HEK293 (cell line): ENCODE measurements around the gene CRIM1.

Experiments
- CTCF ChIA-PET: fragments of 350-600 bp; formaldehyde crosslinking; extraction: SDS; loops from one replicate; lab custom pipeline; 2021; ENCODE audit warnings: antibody characterized with exemption; lab: Yijun Ruan, JAX
- POLR2A ChIA-PET: fragments of 300-600 bp; formaldehyde crosslinking; extraction: SDS; loops from one replicate; lab custom pipeline; 2020; ENCODE audit warnings: antibody characterized with exemption, inconsistent platforms; lab: Yijun Ruan, JAX
- H3K27ac ChIP-seq: fragments of 200-500 bp; sonication (Bioruptor generic); 2 replicates; pipeline ENCODE4 v1.5.1; 2014; ENCODE audit warnings: low read depth, low read length, control low read depth, inconsistent platforms; ENCODE audit errors: extremely low read depth
- H3K36me3 ChIP-seq, 2 experiments: fragments of 200-500 bp in 1 of 2; sonication (Bioruptor generic) in 1 of 2; 1 replicate in 1 of 2; 2 replicates in 1 of 2; pipeline ENCODE4 v1.5.1; 2014 to 2017; ENCODE audit warnings: inconsistent platforms in 2 of 2, low read length in 2 of 2; ENCODE audit not compliant: control insufficient read depth in 2 of 2, insufficient read depth in 1 of 2
- H3K4me1 ChIP-seq: fragments of 200-500 bp; sonication (Bioruptor generic); 2 replicates; pipeline ENCODE4 v1.5.1; 2014; ENCODE audit warnings: mild to moderate bottlenecking, low read length, inconsistent platforms; ENCODE audit not compliant: control insufficient read depth, insufficient read depth
- H3K4me3 ChIP-seq: 2 replicates; pipeline ENCODE4 v1.5.1; 2011; ENCODE audit warnings: low read depth, mild to moderate bottlenecking, control low read depth, low read length, moderate library complexity
- H3K9me3 ChIP-seq: fragments of 200-500 bp; sonication (Bioruptor generic); 2 replicates; pipeline ENCODE4 v1.5.1; 2014; ENCODE audit warnings: low read depth, low read length, inconsistent platforms; ENCODE audit not compliant: control insufficient read depth, insufficient read depth
- GLIS1 ChIP-seq: fragments of 450-650 bp; formaldehyde crosslinking; IDR thresholded peaks from 2 replicates; pipeline ENCODE4 v1.5.1; 2016; ENCODE audit warnings: missing biosample characterization, missing genetic modification characterization
- GLIS2 ChIP-seq: fragments of 450-650 bp; formaldehyde crosslinking; IDR thresholded peaks from 2 replicates; pipeline ENCODE4 v1.5.1; 2016; ENCODE audit warnings: missing biosample characterization, missing genetic modification characterization
- MEIS1 ChIP-seq: sonication (generic); formaldehyde crosslinking; IDR thresholded peaks from 2 replicates; pipeline ENCODE4 v1.8.1; 2022; ENCODE audit warnings: missing genetic modification reagents, mild to moderate bottlenecking, borderline replicate concordance
- OSR2 ChIP-seq: fragments of 450-650 bp; formaldehyde crosslinking; IDR thresholded peaks from 2 replicates; pipeline ENCODE4 v1.5.1; 2016; ENCODE audit warnings: missing biosample characterization, missing genetic modification characterization
- SP7 ChIP-seq: fragments of 450-650 bp; formaldehyde crosslinking; IDR thresholded peaks from 2 replicates; pipeline ENCODE4 v1.5.1; 2016; ENCODE audit warnings: missing biosample characterization, missing genetic modification characterization
- TCF7L2 ChIP-seq: IDR thresholded peaks from 2 replicates; pipeline ENCODE4 v1.6.1; 2011; ENCODE audit warnings: low read depth, mild to moderate bottlenecking, inconsistent platforms, low read length, moderate library complexity, borderline replicate concordance
- ZBTB10 ChIP-seq: fragments of 450-650 bp; formaldehyde crosslinking; IDR thresholded peaks from 2 replicates; pipeline ENCODE4 v1.5.1; 2016; ENCODE audit warnings: missing biosample characterization, missing genetic modification characterization
- ZBTB17 ChIP-seq: fragments of 450-650 bp; formaldehyde crosslinking; IDR thresholded peaks from 2 replicates; pipeline ENCODE4 v1.5.1; 2016; ENCODE audit warnings: missing biosample characterization, missing genetic modification characterization
- ZBTB7A ChIP-seq: fragments of 450-650 bp; formaldehyde crosslinking; IDR thresholded peaks from 2 replicates; pipeline ENCODE4 v1.5.1; 2016; ENCODE audit warnings: low read depth, missing biosample characterization, missing genetic modification characterization
- ZNF112 ChIP-seq: fragments of 450-650 bp; formaldehyde crosslinking; IDR thresholded peaks from 2 replicates; pipeline ENCODE4 v1.5.0; 2017; ENCODE audit warnings: missing biosample characterization, missing genetic modification characterization
- ZNF133 ChIP-seq: fragments of 450-650 bp; formaldehyde crosslinking; IDR thresholded peaks from 2 replicates; pipeline ENCODE4 v1.5.1; 2016; ENCODE audit warnings: missing biosample characterization, missing genetic modification characterization
- ZNF175 ChIP-seq: fragments of 450-650 bp; formaldehyde crosslinking; IDR thresholded peaks from 2 replicates; pipeline ENCODE4 v1.5.1; 2016; ENCODE audit warnings: missing biosample characterization, missing genetic modification characterization
- ZNF24 ChIP-seq: fragments of 450-650 bp; formaldehyde crosslinking; IDR thresholded peaks from 2 replicates; pipeline ENCODE4 v1.5.1; 2016; ENCODE audit warnings: missing biosample characterization, missing genetic modification characterization
- ZNF280C ChIP-seq: fragments of 450-650 bp; formaldehyde crosslinking; IDR thresholded peaks from 2 replicates; pipeline ENCODE4 v1.5.1; 2016; ENCODE audit warnings: missing biosample characterization, missing genetic modification characterization
- ZNF423 ChIP-seq: fragments of 450-650 bp; formaldehyde crosslinking; IDR thresholded peaks from 2 replicates; pipeline ENCODE4 v1.5.1; 2016; ENCODE audit warnings: missing biosample characterization, missing genetic modification characterization
- ZNF510 ChIP-seq: fragments of 450-650 bp; formaldehyde crosslinking; IDR thresholded peaks from 2 replicates; pipeline ENCODE4 v1.5.1; 2018; ENCODE audit warnings: mild to moderate bottlenecking, missing genetic modification characterization, missing biosample characterization; ENCODE audit not compliant: insufficient replicate concordance
- ZNF530 ChIP-seq: fragments of 450-650 bp; formaldehyde crosslinking; IDR thresholded peaks from 2 replicates; pipeline ENCODE4 v1.5.1; 2016; ENCODE audit warnings: low read depth, missing biosample characterization, missing genetic modification characterization
- ZNF555 ChIP-seq: fragments of 450-650 bp; formaldehyde crosslinking; conservative IDR thresholded peaks from 2 replicates; pipeline ENCODE4 v1.5.1; 2017; ENCODE audit warnings: missing biosample characterization, mild to moderate bottlenecking, missing genetic modification characterization, inconsistent platforms
- ZNF610 ChIP-seq: fragments of 450-650 bp; formaldehyde crosslinking; IDR thresholded peaks from 2 replicates; pipeline ENCODE4 v1.5.1; 2016; ENCODE audit warnings: missing biosample characterization, missing genetic modification characterization, borderline replicate concordance
- ZNF677 ChIP-seq: fragments of 450-650 bp; IDR thresholded peaks from 2 replicates; pipeline ENCODE4 v1.5.0; 2018; ENCODE audit warnings: missing biosample characterization, mild to moderate bottlenecking, missing genetic modification characterization, moderate library complexity
- ZNF776 ChIP-seq: fragments of 450-650 bp; formaldehyde crosslinking; IDR thresholded peaks from 2 replicates; pipeline ENCODE4 v1.5.0; 2017; ENCODE audit warnings: missing biosample characterization, missing genetic modification characterization, borderline replicate concordance
- ZNF792 ChIP-seq: fragments of 450-650 bp; formaldehyde crosslinking; IDR thresholded peaks from 2 replicates; pipeline ENCODE4 v1.5.1; 2016; ENCODE audit warnings: missing biosample characterization, missing genetic modification characterization
- ZSCAN23 ChIP-seq: fragments of 450-650 bp; formaldehyde crosslinking; IDR thresholded peaks from 2 replicates; pipeline ENCODE4 v1.5.1; 2016; ENCODE audit warnings: missing biosample characterization, missing genetic modification characterization
- TF ChIP-seq, protein P1 (sequence below): IDR thresholded peaks from 2 replicates; pipeline ENCODE4 v1.6.1; 2011; ENCODE audit warnings: mild to moderate bottlenecking, low read depth, low read length, borderline replicate concordance
- TF ChIP-seq, protein P2 (sequence below): fragments of 450-650 bp; formaldehyde crosslinking; IDR thresholded peaks from 2 replicates; pipeline ENCODE4 v1.5.1; 2017; ENCODE audit warnings: missing biosample characterization, mild to moderate bottlenecking, missing genetic modification characterization, moderate library complexity

The CRIM1 gene

GRCh38 chr2:36337354-36337753, 18.2 kb upstream of the CRIM1 start (continued):
- TF ChIP-seq SP7 (tag by site-specific recombination), result no peak
- no peak for TF ChIP-seq OSR2 (tag by site-specific recombination)
- no peak for TF ChIP-seq ZNF280C (tag by site-specific recombination)

- H3K36me3 ChIP-seq, result no peaks in the 10 kb centered on the region
- H3K4me1 ChIP-seq, result no peaks in the 10 kb centered on the region
- H3K27ac ChIP-seq, result no peak overlapping the region
- ChIA-PET POLR2A (no interaction called here), CTCF (no interaction called here)
- no peak for TF ChIP-seq ZNF175 (tag by site-specific recombination)
- TF ChIP-seq ZNF112 (tag by site-specific recombination), result no peak
- TF ChIP-seq ZNF555, result no peak
- TF ChIP-seq, protein P1, sequence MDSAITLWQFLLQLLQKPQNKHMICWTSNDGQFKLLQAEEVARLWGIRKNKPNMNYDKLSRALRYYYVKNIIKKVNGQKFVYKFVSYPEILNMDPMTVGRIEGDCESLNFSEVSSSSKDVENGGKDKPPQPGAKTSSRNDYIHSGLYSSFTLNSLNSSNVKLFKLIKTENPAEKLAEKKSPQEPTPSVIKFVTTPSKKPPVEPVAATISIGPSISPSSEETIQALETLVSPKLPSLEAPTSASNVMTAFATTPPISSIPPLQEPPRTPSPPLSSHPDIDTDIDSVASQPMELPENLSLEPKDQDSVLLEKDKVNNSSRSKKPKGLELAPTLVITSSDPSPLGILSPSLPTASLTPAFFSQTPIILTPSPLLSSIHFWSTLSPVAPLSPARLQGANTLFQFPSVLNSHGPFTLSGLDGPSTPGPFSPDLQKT, result no peak
- TF ChIP-seq, protein P2, sequence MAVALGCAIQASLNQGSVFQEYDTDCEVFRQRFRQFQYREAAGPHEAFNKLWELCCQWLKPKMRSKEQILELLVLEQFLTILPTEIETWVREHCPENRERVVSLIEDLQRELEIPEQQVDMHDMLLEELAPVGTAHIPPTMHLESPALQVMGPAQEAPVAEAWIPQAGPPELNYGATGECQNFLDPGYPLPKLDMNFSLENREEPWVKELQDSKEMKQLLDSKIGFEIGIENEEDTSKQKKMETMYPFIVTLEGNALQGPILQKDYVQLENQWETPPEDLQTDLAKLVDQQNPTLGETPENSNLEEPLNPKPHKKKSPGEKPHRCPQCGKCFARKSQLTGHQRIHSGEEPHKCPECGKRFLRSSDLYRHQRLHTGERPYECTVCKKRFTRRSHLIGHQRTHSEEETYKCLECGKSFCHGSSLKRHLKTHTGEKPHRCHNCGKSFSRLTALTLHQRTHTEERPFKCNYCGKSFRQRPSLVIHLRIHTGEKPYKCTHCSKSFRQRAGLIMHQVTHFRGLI (tag by site-specific recombination), result no peak
- TF ChIP-seq ZBTB7A, result no peak
- no peak for TF ChIP-seq ZNF677 (tag by site-specific recombination)
- no peaks in the 10 kb centered on the region for H3K9me3 ChIP-seq
- no peak overlapping the region for H3K4me3 ChIP-seq
Measured at GRCh38 chr2:36338124-36338826, 17.3 kb upstream of the CRIM1 start.

- POLR2A ChIA-PET, result no interaction called here
- no peak overlapping the region for H3K4me3 ChIP-seq
- no peak overlapping the region for H3K27ac ChIP-seq
- CTCF ChIA-PET, result no interaction called here
- no peaks in the 10 kb centered on the region for H3K4me1 ChIP-seq
- no peaks in the 10 kb centered on the region for H3K9me3 ChIP-seq
- H3K36me3 ChIP-seq, result no peaks in the 10 kb centered on the region
- no peak for TF ChIP-seq ZNF776 (tag by site-specific recombination)
- TF ChIP-seq ZNF510, result no peak
- TF ChIP-seq ZNF530 (tag by site-specific recombination), result no peak
- TF ChIP-seq ZNF610 (tag by site-specific recombination), result no peak
- no peak for TF ChIP-seq ZNF24 (tag by site-specific recombination)
- no peak for TF ChIP-seq ZBTB10 (tag by site-specific recombination)
- TF ChIP-seq ZBTB17, result no peak
- no peak for TF ChIP-seq GLIS2
- TF ChIP-seq ZNF792 (tag by site-specific recombination), result no peak
- no peak for TF ChIP-seq ZNF133 (tag by site-specific recombination)
- TF ChIP-seq MEIS1 (CRISPR knock-in tag), result no peak
- no peak for TF ChIP-seq ZSCAN23 (tag by site-specific recombination)
- no peak for TF ChIP-seq ZNF555
- no peak for TF ChIP-seq TCF7L2
- no peak for TF ChIP-seq GLIS1 (tag by site-specific recombination)
- TF ChIP-seq ZNF112 (tag by site-specific recombination), result no peak
- no peak for TF ChIP-seq ZNF423 (tag by site-specific recombination)
Measured at GRCh38 chr2:36338827-36339145, 16.8 kb upstream of the CRIM1 start.
